IPS-18c (cell line): ENCODE results near the gene SEPTIN5.
A peak's percentile ranks its signal among the peaks of the same experiment; 100 is the strongest.

Experiments
- H3K4me3 ChIP-seq: 2 replicates; pipeline ENCODE4 v1.7.0; 2013; ENCODE audit warnings: low read depth, mild to moderate bottlenecking, low read length, moderate library complexity; ENCODE audit not compliant: insufficient read depth
- H3K9me3 ChIP-seq: one replicate; pipeline ENCODE4 v1.6.1; 2013; ENCODE audit warnings: mild to moderate bottlenecking, low read length, moderate library complexity; ENCODE audit not compliant: control insufficient read depth, insufficient read depth

The SEPTIN5 gene

GRCh38 chr22:19748991-19749664 lies 34.8 kb downstream of the SEPTIN5 start:
- H3K4me3 ChIP-seq = no peak overlapping the region
- H3K9me3 ChIP-seq = no peaks in the 10 kb centered on the region

DNA sequence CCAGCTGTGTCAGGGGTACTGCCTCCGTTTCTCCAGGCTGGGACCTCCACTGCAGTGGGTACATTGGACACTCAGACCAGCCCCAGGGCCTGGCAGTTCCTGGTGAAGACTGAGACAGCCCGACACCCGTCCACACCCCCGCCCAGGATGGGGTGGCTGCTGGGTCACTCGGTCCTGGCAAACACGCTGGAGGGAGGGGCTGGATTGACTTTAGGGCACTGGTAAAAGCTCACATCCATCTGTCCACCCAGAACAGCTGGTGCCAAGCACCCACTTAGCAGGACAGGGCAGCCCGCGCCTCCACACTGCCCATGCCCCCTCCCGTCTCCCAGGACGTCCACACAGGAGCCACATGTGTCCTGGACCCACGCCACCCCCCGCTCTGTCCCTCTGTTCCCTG lies 35.6 kb downstream of the SEPTIN5 start:
- H3K9me3 ChIP-seq = no peaks in the 10 kb centered on the region
- no peak overlapping the region for H3K4me3 ChIP-seq

DNA sequence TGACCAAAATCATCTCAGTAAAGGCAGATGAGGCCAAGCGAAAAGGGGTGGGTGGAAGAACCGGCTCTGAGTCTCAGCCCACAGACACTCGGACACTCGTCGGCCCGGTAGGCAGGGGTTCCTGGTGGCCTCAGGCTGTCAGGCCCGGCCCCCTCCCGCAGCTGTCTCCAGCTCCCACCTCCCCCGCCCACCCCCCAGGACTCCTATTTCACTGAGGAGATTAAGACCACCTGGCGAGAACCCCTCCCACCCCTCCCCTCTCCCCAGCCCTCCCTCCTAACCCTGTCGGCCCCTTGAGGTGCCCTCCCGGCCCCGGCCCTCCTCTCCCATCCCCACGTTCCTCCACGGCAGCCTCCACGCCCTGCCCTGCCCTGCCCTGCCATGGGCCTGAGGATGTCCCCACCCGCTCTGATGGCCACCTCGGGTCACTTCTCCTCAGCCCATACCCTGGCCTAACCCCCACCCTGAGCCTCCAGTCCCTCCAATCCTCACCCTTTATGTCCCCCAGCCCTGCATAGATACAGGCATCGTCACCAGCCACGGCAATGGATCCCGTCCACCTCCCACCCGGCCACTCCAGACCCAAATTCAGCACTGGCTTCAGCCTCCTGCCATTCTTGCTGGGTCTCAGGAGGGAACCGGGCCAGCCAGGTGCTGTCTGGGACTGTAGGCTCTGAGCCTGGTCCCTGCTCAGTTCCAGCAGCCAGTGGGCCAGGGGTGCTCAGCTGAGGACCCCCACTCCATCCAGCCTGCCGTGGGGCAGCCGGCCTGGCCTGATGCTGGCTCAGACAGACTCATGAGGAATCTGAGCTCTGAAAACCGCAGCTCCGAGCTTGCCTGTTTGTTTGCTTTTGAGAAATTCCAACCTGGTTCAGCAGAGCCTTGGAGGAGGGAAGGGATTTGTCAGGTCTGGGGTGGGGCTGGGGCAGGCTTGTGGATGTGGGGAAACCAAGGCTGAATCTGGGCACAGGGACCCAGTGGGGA lies 36.5 kb downstream of the SEPTIN5 start:
- no peak overlapping the region for H3K4me3 ChIP-seq
- H3K9me3 ChIP-seq = no peaks in the 10 kb centered on the region

DNA sequence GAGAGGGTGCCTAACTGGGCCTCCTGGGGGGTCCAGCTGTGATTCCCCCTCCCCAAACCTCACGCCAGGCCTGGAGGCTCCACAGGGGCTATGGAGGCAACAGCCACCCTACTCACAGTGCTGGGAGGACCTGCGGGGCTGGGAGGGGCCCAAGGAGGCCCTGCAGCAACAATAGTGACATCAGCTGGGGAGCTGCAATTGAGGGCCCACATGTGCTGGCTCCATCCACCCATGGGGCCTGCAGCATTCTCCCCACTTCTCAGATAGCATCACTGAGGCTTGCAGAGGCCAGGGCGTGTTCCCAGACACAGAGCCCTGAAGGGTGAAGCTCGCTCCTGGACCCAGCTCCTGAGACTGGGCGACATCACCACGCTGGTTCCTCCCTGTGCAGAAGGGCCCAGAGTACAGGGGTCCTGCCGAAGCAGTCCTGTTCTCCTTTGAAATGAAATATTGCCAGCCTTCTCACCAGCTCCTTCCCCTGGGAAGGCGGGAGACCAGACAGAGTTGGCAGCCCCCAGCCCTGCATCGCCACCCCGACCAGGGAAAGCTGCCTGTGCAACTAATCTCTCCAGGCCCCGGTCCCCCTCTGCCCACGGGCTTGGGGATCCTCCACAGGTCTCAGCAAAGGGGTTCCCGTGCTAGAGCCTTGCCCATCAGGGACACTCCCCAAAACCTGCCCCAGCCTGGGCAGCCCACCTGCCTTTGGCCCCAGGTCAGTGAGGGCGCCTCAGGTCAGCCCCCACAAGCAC lies 37.4 kb downstream of the SEPTIN5 start:
- H3K4me3 ChIP-seq = no peak overlapping the region

DNA sequence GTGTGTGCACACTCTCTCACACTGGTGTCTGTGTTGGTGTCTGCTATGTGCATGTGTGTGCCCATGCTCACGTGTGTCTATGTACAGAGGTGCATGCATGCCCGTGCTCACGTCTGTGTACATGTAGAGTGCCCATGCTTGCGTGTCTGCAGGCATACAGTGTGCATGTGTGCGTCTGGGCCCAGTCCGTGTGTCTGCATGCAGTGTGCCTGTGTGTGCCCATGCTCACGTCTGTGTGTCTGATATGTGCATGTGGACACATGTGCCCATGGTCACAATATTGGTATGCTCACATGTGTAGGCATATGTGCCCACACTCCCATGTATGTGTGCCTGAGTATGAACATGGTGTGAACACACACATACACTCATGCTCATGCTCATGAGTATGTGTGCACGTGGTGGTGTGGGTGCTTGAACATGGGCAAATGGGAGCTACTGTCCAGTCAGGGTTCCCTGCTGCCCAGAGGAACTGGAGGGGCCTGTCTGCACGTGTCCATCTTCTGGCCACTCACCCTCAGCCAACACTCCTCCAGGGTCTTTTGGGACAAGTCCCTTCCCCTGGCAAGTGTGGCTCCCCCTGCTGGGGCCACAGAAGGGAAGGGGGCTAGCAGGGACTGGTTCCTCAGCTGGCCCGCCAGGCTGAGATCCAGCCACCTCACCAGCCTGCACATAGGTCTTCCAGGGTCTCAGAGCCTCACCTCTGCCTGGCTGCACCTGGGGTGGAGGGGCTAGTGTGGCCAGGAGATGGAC lies 39.0 kb downstream of the SEPTIN5 start:
- Histone ChIP-seq H3K4me3 (no peak overlapping the region), H3K9me3 (no peaks in the 10 kb centered on the region)

More for the DNA sequence above, 37.4 kb downstream of the SEPTIN5 start:
- no peaks in the 10 kb centered on the region for H3K9me3 ChIP-seq

- Histone ChIP-seq H3K4me3 (no peak overlapping the region), H3K9me3 (no peaks in the 10 kb centered on the region)
Measured at GRCh38 chr22:19753996-19754700, 39.8 kb downstream of the SEPTIN5 start.

- Histone ChIP-seq H3K4me3 (peak overlapping the region; percentile 24; the same call in 1 of the 2 replicates), H3K9me3 (no peaks in the 10 kb centered on the region)
Measured at GRCh38 chr22:19754701-19755144, 40.4 kb downstream of the SEPTIN5 start.

DNA sequence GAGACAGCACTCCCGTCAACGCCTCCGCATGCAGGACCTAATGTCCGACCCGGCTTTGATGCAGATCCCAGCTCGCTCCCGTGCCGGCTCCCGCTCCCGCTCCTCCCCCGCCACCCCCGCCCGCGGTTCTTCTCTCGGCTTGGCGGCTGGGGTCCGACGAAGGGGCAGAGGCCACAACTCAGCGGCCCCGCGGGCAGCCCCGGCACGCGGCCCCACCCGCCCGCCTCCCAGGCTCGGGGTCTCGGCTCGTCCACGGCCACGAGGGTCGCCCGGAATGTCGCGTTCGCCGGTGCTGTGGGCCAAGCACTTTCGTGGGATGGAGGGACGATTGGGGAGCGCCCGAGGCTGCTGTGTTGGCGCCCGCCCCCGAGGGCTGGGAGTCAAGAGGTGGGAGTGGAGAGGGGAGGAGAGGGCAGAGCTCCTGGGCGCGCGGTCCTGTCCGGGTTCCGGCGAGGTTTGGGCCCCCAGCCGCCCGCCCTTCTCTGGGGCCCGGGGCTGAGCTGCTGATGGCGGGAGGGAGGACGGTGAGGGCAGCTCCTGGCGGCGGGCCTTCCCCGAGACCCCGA lies 40.9 kb downstream of the SEPTIN5 start:
- H3K9me3 ChIP-seq = no peaks in the 10 kb centered on the region
- peak overlapping the region; percentile 24; the same call in 1 of the 2 replicates for H3K4me3 ChIP-seq

DNA sequence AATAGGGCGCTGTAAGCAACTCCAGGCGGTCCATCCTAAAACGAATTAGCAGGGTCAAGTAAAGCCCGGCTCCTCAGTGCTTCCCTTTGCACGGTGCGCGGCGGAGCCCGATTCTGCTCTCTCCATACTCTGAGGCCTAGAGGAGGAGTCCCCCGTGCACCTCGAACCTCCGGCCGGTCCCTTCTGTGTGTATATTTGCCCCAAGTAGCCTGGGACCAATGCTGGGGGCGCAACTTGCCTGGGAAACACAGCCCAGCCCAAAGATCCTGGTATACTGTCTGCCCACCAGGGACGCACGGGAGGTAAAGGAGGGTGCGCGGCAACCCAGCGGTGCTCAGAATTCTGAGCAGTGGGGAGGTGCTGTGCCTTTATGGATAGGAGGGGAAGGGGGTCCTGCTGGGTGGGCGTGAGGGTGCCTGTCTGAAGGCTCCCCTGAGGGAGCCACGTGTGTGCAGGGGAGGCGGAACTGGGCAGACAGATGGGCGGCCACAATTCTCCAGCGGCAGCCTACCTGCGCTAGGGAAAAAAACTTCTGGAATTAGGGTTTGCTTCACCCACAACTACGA lies 41.5 kb downstream of the SEPTIN5 start:
- Histone ChIP-seq H3K9me3 (no peaks in the 10 kb centered on the region), H3K4me3 (peak overlapping the region; percentile 24; the same call in 1 of the 2 replicates)

- Histone ChIP-seq H3K9me3 (no peaks in the 10 kb centered on the region), H3K4me3 (peak overlapping the region; percentile 24; the same call in 1 of the 2 replicates)
Measured at GRCh38 chr22:19756288-19757128, 42.2 kb downstream of the SEPTIN5 start.

DNA sequence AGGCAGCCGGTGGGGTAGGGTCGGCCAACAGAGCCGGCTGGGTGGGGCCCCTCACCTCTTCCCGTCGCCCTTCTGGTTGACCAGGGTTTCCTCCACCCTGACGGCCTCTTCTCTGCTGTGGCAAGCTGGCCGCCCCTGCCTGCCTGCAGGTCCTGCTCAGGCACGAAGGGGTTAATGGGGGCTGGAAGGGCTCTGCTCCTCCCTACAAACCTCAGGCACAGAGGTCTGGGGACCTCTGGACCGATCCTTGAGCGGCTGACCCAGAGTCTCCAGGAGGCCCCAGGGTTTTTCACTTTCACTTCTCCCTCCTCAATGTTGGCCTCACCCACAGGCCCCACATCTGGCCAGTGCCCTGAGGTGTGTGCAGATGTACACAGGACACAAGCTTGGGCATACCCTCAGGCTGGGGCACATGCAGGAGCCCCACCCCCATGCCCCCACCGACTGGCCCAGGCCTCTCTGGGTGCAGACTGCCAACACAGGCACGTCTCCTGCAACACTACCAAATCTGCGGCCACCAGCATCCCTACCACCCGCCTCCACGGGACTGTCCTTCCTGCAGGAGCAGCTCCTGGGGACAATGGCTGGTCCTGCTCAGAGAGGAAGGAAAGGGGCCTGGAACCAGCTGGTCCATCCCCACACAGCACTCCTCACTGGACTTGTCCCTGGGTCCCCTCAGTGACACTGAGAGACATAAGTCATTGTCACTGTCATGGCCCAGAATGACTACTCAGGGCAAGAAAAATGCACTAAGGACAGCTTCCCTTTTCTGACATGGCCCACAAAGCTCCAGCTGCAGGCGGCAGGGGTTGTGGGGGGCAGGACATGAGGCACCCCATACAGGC lies 43.1 kb downstream of the SEPTIN5 start:
- H3K9me3 ChIP-seq = no peaks in the 10 kb centered on the region
- peak overlapping the region; percentile 4; the same call in 1 of the 2 replicates for H3K4me3 ChIP-seq

DNA sequence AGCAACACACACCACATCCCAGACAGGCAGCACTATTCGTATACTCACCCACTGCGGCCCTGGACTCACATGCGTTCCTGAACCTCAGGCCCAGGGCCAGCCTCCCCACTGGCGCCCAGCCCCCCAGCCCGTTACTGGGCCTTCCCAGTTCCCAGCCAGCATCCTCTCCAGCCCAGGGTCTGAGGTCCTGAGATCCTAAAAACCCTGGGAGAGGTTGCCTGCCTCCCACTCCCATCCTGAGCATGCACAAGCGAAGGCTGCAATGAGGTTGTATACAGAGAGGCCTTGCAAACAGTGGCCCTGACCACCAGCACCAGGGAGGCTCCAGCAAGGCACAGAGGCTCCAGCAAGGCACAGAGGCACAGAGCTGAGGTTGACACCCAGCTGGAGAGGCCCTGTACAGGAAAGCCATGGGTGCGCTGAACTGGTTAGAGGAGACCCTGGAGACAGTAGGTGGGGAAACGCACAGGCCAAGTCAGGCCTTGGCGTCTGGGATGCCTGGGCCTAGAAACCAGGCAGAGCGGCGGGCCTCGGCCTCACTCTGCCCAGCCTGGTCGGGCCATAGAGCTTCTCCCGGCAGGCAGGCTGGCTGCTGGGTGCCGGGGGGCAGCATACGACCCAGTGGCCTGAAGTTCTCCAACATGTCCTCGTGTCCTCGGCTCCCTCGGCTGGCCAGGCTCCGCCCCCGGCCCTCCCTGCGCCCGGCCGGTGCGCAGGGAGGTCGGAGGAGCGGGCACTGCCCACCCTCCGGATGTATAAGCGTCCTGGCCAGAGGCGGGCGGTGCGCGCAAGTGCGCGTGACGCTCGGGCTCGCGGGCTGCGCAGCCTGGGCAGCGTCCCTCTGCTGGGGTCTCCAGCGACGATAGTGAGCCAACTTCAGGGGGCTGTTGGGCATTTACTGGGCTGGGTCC lies 43.9 kb downstream of the SEPTIN5 start:
- Histone ChIP-seq H3K4me3 (no peak overlapping the region), H3K9me3 (no peaks in the 10 kb centered on the region)

DNA sequence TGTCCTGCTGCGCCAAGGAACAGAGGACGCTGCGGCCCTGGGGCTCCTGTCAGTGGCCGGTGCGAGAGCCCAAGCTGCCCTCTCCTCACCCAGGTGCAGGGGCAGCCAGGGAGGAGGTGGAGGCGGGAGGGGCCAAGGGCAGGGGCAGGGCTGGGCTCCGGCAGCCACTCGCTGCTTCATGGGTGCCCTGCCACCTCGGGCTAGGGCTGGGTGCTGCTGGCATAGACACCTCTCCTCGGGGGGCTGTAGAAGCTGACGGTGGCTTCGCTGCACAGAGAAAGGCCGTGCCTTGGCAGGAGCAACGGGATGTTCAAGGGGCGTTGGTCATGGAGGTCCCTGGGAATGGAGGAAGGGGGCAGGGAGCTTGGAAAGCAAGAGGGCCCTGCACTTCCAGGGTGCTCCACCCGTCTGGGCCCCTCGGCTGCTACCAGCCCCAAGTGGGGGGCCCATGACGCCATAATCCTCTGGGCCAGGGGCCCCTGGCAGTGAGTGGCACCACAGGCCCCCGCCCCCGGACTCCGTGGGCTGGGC lies 44.7 kb downstream of the SEPTIN5 start:
- no peaks in the 10 kb centered on the region for H3K9me3 ChIP-seq
- no peak overlapping the region for H3K4me3 ChIP-seq
